ENCODE data around the gene GABRA4. TPM values are rescaled to one million over a fixed set of nuclear protein-coding genes. Genes with fewer than 3 reads are reported as not detected.

Gene GABRA4
- total RNA-seq, 4 donors from 2014 or later = 0.34 to 2.2 (median 0.58) TPM

DNA sequence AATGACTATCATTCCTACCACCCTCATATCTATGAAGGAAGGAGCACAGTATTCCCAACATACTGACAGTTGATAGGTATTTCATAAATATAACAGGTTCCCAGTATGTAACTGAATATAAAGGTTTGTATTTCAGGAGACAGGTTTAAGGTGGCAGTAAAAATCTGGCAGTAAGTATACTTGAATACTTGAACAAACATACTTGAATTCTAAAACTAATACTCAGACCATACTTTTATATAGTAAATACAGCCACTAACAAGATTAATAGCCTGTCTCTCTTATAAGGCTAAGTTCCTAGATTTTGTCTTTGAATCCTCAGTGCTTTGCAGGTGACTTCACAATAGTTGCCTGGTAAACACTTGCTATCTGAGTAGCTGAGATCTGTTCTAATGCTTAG lies 37.8 kb downstream of the GABRA4 start:
- no peaks in the 10 kb centered on the region for H3K9me3 ChIP-seq
- H3K36me3 ChIP-seq = no peaks in the 10 kb centered on the region
- H3K27ac ChIP-seq = no peak overlapping the region
- DNase-seq (ENCODE audit: low spot score in 2 of 2) = no peak
- H3K4me3 ChIP-seq = no peak overlapping the region
- no peak for TF ChIP-seq POLR2AphosphoS5 (IDR thresholded peaks at IDR 0.05)
- TF ChIP-seq, protein P1, sequence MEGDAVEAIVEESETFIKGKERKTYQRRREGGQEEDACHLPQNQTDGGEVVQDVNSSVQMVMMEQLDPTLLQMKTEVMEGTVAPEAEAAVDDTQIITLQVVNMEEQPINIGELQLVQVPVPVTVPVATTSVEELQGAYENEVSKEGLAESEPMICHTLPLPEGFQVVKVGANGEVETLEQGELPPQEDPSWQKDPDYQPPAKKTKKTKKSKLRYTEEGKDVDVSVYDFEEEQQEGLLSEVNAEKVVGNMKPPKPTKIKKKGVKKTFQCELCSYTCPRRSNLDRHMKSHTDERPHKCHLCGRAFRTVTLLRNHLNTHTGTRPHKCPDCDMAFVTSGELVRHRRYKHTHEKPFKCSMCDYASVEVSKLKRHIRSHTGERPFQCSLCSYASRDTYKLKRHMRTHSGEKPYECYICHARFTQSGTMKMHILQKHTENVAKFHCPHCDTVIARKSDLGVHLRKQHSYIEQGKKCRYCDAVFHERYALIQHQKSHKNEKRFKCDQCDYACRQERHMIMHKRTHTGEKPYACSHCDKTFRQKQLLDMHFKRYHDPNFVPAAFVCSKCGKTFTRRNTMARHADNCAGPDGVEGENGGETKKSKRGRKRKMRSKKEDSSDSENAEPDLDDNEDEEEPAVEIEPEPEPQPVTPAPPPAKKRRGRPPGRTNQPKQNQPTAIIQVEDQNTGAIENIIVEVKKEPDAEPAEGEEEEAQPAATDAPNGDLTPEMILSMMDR (IDR thresholded peaks at IDR 0.05) = no peak
- TF ChIP-seq EP300 (IDR thresholded peaks at IDR 0.05) = no peak
- no peak for TF ChIP-seq POLR2A (IDR thresholded peaks at IDR 0.05)
- no peaks in the 10 kb centered on the region for H3K4me1 ChIP-seq
- no peaks in the 10 kb centered on the region for H3K27me3 ChIP-seq

DNA sequence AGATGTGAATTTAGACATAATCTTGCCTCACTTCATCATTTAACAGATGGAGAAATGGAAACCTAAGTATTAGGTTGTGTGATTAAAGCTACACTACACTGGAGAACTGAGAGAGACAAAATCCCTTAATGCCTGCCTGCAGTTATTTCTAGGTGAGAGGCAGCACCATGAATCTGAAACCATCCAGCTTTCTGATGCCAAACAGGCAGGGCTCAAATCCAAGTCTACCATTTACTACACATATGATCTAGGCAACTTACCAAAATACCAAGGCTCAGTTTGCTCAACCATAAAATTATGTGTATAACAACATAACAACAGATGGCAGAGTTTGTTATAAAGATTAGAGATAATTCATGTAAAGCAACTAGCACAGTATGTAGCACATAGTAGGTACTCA lies 38.7 kb downstream of the GABRA4 start:
- no peak overlapping the region for H3K4me3 ChIP-seq
- H3K27ac ChIP-seq = no peak overlapping the region
- no peaks in the 10 kb centered on the region for H3K36me3 ChIP-seq
- DNase-seq (ENCODE audit: low spot score in 2 of 2) = no peak
- TF ChIP-seq, protein P1 (IDR thresholded peaks at IDR 0.05) = no peak
- TF ChIP-seq POLR2AphosphoS5 (IDR thresholded peaks at IDR 0.05) = no peak
- no peak for TF ChIP-seq EP300 (IDR thresholded peaks at IDR 0.05)
- no peak for TF ChIP-seq POLR2A (IDR thresholded peaks at IDR 0.05)
- H3K9me3 ChIP-seq = no peaks in the 10 kb centered on the region
- H3K27me3 ChIP-seq = no peaks in the 10 kb centered on the region
- no peaks in the 10 kb centered on the region for H3K4me1 ChIP-seq

DNA sequence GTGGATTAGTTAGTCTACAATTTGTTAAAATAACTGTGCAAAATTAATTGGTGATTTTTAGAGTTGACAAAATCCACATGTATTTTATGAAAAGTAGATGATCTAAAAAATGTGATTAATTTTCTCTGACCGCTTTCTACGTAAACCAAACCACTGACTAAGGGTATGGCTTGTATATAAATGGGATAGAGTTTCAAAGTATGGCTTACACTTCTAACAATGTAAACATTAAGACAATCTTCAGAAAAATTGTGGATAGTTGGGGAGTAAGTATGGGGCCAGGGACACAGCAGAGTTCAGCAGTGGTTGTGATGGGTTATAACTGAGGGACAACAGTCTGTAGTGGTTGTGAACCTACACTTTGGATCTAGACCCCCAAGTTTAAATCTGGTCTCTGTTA lies 39.8 kb downstream of the GABRA4 start:
- DNase-seq (ENCODE audit: low spot score in 2 of 2) = no peak
- H3K4me1 ChIP-seq = no peaks in the 10 kb centered on the region
- H3K9me3 ChIP-seq = no peaks in the 10 kb centered on the region
- H3K36me3 ChIP-seq = no peaks in the 10 kb centered on the region
- no peak for TF ChIP-seq POLR2A (IDR thresholded peaks at IDR 0.05)
- TF ChIP-seq POLR2AphosphoS5 (IDR thresholded peaks at IDR 0.05) = no peak
- TF ChIP-seq, protein P1 (IDR thresholded peaks at IDR 0.05) = no peak
- TF ChIP-seq EP300 (IDR thresholded peaks at IDR 0.05) = no peak
- H3K27me3 ChIP-seq = no peaks in the 10 kb centered on the region
- no peak overlapping the region for H3K27ac ChIP-seq
- WGBS = 91% methylated on average over 2 of the region's 2 CpGs
- H3K4me3 ChIP-seq = no peak overlapping the region

DNA sequence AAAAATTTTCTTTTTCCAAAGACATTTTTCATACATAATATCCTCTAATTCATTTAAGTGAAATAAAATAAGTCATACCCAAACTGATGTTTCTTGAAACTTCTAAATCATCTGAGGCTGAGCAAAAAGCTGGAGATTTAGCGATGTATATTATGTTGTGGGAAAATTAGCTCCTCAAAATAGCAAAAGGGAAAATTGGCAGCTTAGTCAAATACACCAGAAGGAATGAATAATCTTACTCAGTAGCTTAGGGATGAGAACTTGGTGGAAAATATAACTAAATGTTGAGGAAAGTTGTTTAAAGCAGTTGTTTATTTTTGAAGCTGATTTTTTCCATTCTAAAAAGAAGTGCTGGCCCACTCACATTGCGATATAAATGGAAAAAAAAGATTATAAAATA lies 40.9 kb downstream of the GABRA4 start:
- Histone ChIP-seq H3K4me1 (no peaks in the 10 kb centered on the region), H3K36me3 (no peaks in the 10 kb centered on the region), H3K9me3 (no peaks in the 10 kb centered on the region), H3K4me3 (no peak overlapping the region), H3K27ac (no peak overlapping the region), H3K27me3 (no peaks in the 10 kb centered on the region)
- TF ChIP-seq, protein P1 (IDR thresholded peaks at IDR 0.05) = no peak
- TF ChIP-seq POLR2AphosphoS5 (IDR thresholded peaks at IDR 0.05) (no peak), POLR2A (IDR thresholded peaks at IDR 0.05) (no peak)
- WGBS = 76% methylated on average over 2 of the region's 2 CpGs
- no peak for DNase-seq (ENCODE audit: low spot score in 2 of 2)

DNA sequence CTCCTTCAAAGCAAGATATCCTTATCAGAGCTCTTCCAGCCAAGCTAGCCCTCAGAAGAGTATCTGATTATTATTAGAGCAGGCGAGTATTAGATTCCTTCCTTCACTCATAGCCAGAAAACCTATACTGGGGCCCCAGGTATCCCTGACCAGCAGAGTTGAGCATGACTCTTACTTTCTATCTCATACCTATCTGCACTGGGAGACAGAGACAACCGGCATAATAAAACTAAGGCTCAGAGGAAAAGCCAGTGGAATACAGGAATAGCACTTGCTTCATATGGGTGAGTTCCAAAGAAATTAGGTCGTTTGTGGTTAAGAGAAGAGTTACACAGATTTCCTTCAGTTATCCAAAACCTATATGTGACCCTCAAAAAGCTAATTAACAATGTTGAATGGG lies 42.6 kb downstream of the GABRA4 start:
- no peak for TF ChIP-seq POLR2A (IDR thresholded peaks at IDR 0.05)
- no peak for TF ChIP-seq POLR2AphosphoS5 (IDR thresholded peaks at IDR 0.05)
- TF ChIP-seq EP300 (IDR thresholded peaks at IDR 0.05) = no peak
- DNase-seq (ENCODE audit: low spot score in 2 of 2) = no peak
- Histone ChIP-seq H3K4me1 (no peaks in the 10 kb centered on the region), H3K27ac (no peak overlapping the region), H3K27me3 (no peaks in the 10 kb centered on the region), H3K4me3 (no peak overlapping the region), H3K36me3 (no peaks in the 10 kb centered on the region), H3K9me3 (no peaks in the 10 kb centered on the region)
- 67% methylated on average over 3 of the region's 3 CpGs for WGBS

DNA sequence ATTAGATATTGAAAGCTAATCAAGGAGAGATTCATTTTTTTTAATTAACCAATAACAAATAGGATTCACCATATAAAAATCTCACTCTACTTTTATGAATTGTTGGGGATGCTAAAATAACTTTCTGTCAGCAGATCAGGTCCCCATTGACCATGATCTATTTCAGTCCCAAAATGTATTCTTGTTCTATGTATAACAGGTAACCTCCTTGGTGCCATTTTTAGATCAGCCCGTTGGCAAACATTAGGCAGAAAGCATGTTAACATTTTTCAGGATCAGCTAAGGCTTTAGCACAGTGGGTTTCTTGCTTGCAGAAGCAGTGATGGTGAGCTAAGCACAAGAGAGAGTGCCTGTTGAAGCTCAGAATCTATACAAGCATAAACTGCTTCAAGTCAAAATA lies 43.6 kb downstream of the GABRA4 start:
- Histone ChIP-seq H3K27ac (no peak overlapping the region), H3K36me3 (no peaks in the 10 kb centered on the region), H3K27me3 (no peaks in the 10 kb centered on the region), H3K4me1 (no peaks in the 10 kb centered on the region), H3K9me3 (no peaks in the 10 kb centered on the region), H3K4me3 (no peak overlapping the region)
- DNase-seq (ENCODE audit: low spot score in 2 of 2) = no peak
- TF ChIP-seq POLR2A (IDR thresholded peaks at IDR 0.05) (no peak), POLR2AphosphoS5 (IDR thresholded peaks at IDR 0.05) (no peak), EP300 (IDR thresholded peaks at IDR 0.05) (no peak)
- TF ChIP-seq, protein P1 (IDR thresholded peaks at IDR 0.05) = no peak
- 73% methylated on average over 1 of the region's 1 CpG for WGBS
